Mesenchymal stem cell (in vitro differentiated cells and primary cell): ENCODE data around the gene ALDH1A3.

ENCODE experiments used
- DNase-seq: peaks from one replicate; pipeline ENCODE4 v3.0.0-alpha.2; 2013
- H2AFZ ChIP-seq: one replicate; pipeline ENCODE4 v1.6.1; 2013; ENCODE audit warnings: low read depth, mild to moderate bottlenecking, control low read depth, inconsistent platforms, low read length, moderate library complexity
- H2AK5ac ChIP-seq: 2 replicates; pipeline ENCODE4 v1.6.1; 2013; ENCODE audit warnings: low read length, moderate library complexity, mild to moderate bottlenecking, inconsistent platforms; ENCODE audit not compliant: severe bottlenecking
- H2BK120ac ChIP-seq: one replicate; pipeline ENCODE4 v1.6.1; 2013; ENCODE audit warnings: low read depth, mild to moderate bottlenecking, inconsistent platforms, low read length, moderate library complexity
- H2BK12ac ChIP-seq, 2 experiments: one replicate each; pipeline ENCODE4 v1.6.1; 2013; ENCODE audit warnings: inconsistent platforms in 2 of 2, low read length in 2 of 2, mild to moderate bottlenecking in 2 of 2, moderate library complexity in 2 of 2, control low read depth in 1 of 2
- H2BK15ac ChIP-seq: one replicate; pipeline ENCODE4 v1.6.1; 2013; ENCODE audit warnings: mild to moderate bottlenecking, low read depth, inconsistent platforms; ENCODE audit not compliant: poor library complexity, severe bottlenecking
- H2BK5ac ChIP-seq: 2 replicates; pipeline ENCODE4 v1.6.1; 2013; ENCODE audit warnings: low read depth, mild to moderate bottlenecking, low read length, control low read depth, inconsistent platforms; ENCODE audit not compliant: poor library complexity, severe bottlenecking
- H3K14ac ChIP-seq, 2 experiments: one replicate each; pipeline ENCODE4 v1.6.1; 2013; ENCODE audit warnings: inconsistent platforms in 2 of 2, low read length in 2 of 2, control low read depth in 1 of 2, mild to moderate bottlenecking in 1 of 2, moderate library complexity in 1 of 2
- H3K18ac ChIP-seq, 2 experiments: one replicate each; pipeline ENCODE4 v1.6.1; 2013; ENCODE audit warnings: inconsistent platforms in 2 of 2, low read length in 2 of 2, control low read depth in 1 of 2, low read depth in 1 of 2, mild to moderate bottlenecking in 1 of 2
- H3K23ac ChIP-seq, 2 experiments: one replicate each; pipeline ENCODE4 v1.6.1; 2013; ENCODE audit warnings: inconsistent platforms in 2 of 2, low read length in 2 of 2, mild to moderate bottlenecking in 2 of 2, moderate library complexity in 2 of 2, control low read depth in 1 of 2
- H3K27ac ChIP-seq: 2 replicates; pipeline ENCODE4 v1.5.1; 2013; ENCODE audit warnings: mild to moderate bottlenecking, moderate library complexity, low read length, control low read depth, inconsistent platforms; ENCODE audit not compliant: poor library complexity, severe bottlenecking
- H3K27me3 ChIP-seq, 2 experiments: 2 replicates each; pipeline versions ENCODE4 v1.6.1 to v1.7.0; 2013; ENCODE audit warnings: low read length in 2 of 2, mild to moderate bottlenecking in 2 of 2, moderate library complexity in 2 of 2, control low read depth in 1 of 2, inconsistent platforms in 1 of 2; ENCODE audit not compliant: control insufficient read depth in 1 of 2, insufficient read depth in 1 of 2
- H3K36me3 ChIP-seq, 2 experiments: 2 replicates each; pipeline versions ENCODE4 v1.6.1 to v1.7.0; 2013; ENCODE audit warnings: low read length in 2 of 2, control low read depth in 1 of 2, inconsistent platforms in 1 of 2, low read depth in 1 of 2, mild to moderate bottlenecking in 1 of 2; ENCODE audit not compliant: insufficient read depth in 2 of 2, control insufficient read depth in 1 of 2
- H3K4ac ChIP-seq, 2 experiments: one replicate each; pipeline ENCODE4 v1.6.1; 2013; ENCODE audit warnings: inconsistent platforms in 2 of 2, low read length in 2 of 2, mild to moderate bottlenecking in 2 of 2, moderate library complexity in 2 of 2, control low read depth in 1 of 2, low read depth in 1 of 2
- H3K4me1 ChIP-seq: 2 replicates; pipeline ENCODE4 v1.6.1; 2013; ENCODE audit warnings: low read depth, low read length, control low read depth; ENCODE audit not compliant: control insufficient read depth, insufficient read depth
- H3K4me2 ChIP-seq: 2 replicates; pipeline ENCODE4 v1.6.1; 2013; ENCODE audit warnings: low read length, mild to moderate bottlenecking, inconsistent platforms; ENCODE audit not compliant: poor library complexity, severe bottlenecking
- H3K4me3 ChIP-seq, 2 experiments: 2 replicates each; pipeline versions ENCODE4 v1.5.1 to v1.7.0; 2013; ENCODE audit warnings: low read length in 2 of 2, mild to moderate bottlenecking in 2 of 2, control low read depth in 1 of 2, low read depth in 1 of 2; ENCODE audit not compliant: insufficient read depth in 1 of 2
- H3K79me1 ChIP-seq: replicated peaks from 2 replicates; pipeline ENCODE4 v1.6.1; 2013; ENCODE audit warnings: mild to moderate bottlenecking, control low read depth, low read length, inconsistent platforms; ENCODE audit not compliant: poor library complexity, severe bottlenecking
- H3K9ac ChIP-seq: 2 replicates; pipeline ENCODE4 v1.7.0; 2013; ENCODE audit warnings: mild to moderate bottlenecking, low read length, moderate library complexity
- H3K9me3 ChIP-seq: 2 replicates; pipeline ENCODE4 v1.7.0; 2013; ENCODE audit warnings: mild to moderate bottlenecking, low read length; ENCODE audit not compliant: control insufficient read depth
- H4K8ac ChIP-seq: one replicate; pipeline ENCODE4 v1.6.1; 2013; ENCODE audit warnings: inconsistent platforms, mild to moderate bottlenecking, low read length, moderate library complexity
- H4K91ac ChIP-seq: one replicate; pipeline ENCODE4 v1.6.1; 2013; ENCODE audit warnings: mild to moderate bottlenecking, low read length, inconsistent platforms
- WGBS: methylation state at CpG from one replicate; pipeline ENCODE4 v1.1.7; 2013; ENCODE audit warnings: mixed read lengths; 5-methylcytosine and 5-hydroxymethylcytosine counted together

ALDH1A3 gene

GRCh38 chr15:100940767-100941379 lies 61.2 kb downstream of the ALDH1A3 start:
- Histone ChIP-seq H3K4me2 (no peak overlapping the region), H3K27me3 (no peaks in the 10 kb centered on the region), H3K23ac (peak overlapping the region in 1 of 2 experiments; percentile 32), H2BK12ac (no peak overlapping the region), H3K27ac (no peak overlapping the region), H3K14ac (no peak overlapping the region), H4K8ac (no peak overlapping the region), H2BK15ac (no peak overlapping the region), H3K79me1 (no peaks in the 10 kb centered on the region), H3K9me3 (no peaks in the 10 kb centered on the region), H3K36me3 (peaks cover 0 to 9% of the 10 kb centered on the region in 2 experiments), H2AK5ac (no peak overlapping the region), H2BK120ac (no peak overlapping the region), H3K4me3 (no peak overlapping the region), H2AFZ (peak overlapping the region; percentile 7), H4K91ac (no peak overlapping the region), H2BK5ac (no peak overlapping the region), H3K18ac (no peak overlapping the region), H3K9ac (no peak overlapping the region), H3K4me1 (peaks cover 2% of the 10 kb centered on the region), H3K4ac (no peak overlapping the region)
- DNase-seq, result no peak
- WGBS, result 62% methylated on average over 2 of the region's 2 CpGs

- Histone ChIP-seq H3K9me3 (no peaks in the 10 kb centered on the region), H4K8ac (no peak overlapping the region), H2BK12ac (no peak overlapping the region), H3K14ac (no peak overlapping the region), H3K4ac (no peak overlapping the region), H3K27me3 (no peaks in the 10 kb centered on the region), H3K27ac (no peak overlapping the region), H2AFZ (no peak overlapping the region), H3K36me3 (peaks cover 0 to 6% of the 10 kb centered on the region in 2 experiments), H3K79me1 (no peaks in the 10 kb centered on the region), H4K91ac (no peak overlapping the region), H2BK5ac (no peak overlapping the region), H3K23ac (no peak overlapping the region), H3K4me2 (no peak overlapping the region), H3K18ac (no peak overlapping the region), H2BK15ac (no peak overlapping the region), H3K4me3 (no peak overlapping the region), H2AK5ac (no peak overlapping the region), H2BK120ac (no peak overlapping the region), H3K4me1 (peaks cover 2% of the 10 kb centered on the region), H3K9ac (no peak overlapping the region)
- WGBS, result 84% methylated on average over 10 of the region's 10 CpGs
- DNase-seq, result no peak
Measured at GRCh38 chr15:100941536-100941935, 61.9 kb downstream of the ALDH1A3 start.

DNA sequence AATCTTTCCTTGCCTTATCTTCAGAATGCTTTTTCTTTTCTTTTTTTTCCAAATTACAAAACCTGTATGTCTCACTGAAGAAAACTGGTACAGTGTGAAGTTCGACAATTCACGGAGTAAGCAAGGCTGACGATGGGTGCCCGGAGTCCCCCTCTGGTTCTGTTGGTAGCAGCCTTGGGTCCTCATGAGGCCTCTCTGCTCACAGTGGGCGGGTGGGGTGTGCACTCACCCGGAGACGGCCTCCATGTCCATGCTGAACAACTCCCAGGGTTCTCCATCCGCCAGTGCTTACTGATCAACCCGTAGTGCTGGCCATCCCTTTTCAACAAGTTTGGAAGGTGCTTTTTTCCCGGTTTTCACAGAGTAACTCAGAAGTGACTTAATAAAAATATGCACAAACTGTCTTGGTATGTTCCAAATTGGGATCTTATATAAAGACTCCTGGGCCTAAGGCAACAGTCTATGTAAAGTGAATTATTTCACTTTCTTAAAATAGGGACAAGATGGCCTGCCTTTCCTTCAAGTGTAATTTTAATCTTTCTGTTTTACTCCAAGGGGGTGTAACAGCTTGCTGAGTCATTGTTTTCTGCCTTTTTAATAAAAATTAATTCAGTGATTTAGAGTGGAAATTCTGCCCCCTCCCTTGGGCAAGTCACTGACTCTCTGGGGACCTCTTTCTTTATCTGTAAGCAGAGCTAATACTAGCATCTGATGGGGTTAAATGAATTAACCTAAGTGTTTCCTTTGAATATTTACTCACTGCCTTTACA lies 63.2 kb downstream of the ALDH1A3 start:
- no peak overlapping the region for H2BK5ac ChIP-seq
- H3K27ac ChIP-seq, result no peak overlapping the region
- H2AFZ ChIP-seq, result no peak overlapping the region
- no peak overlapping the region for H3K4me2 ChIP-seq
- H3K9ac ChIP-seq, result peak overlapping the region; percentile 33
- no peak overlapping the region for H2BK120ac ChIP-seq
- no peak overlapping the region for H3K4ac ChIP-seq
- H2BK15ac ChIP-seq, result no peak overlapping the region
- no peak overlapping the region for H4K8ac ChIP-seq
- no peaks in the 10 kb centered on the region for H3K9me3 ChIP-seq
- H4K91ac ChIP-seq, result no peak overlapping the region
- H3K14ac ChIP-seq, result no peak overlapping the region
- no peaks in the 10 kb centered on the region for H3K27me3 ChIP-seq
- no peak overlapping the region for H3K23ac ChIP-seq
- H3K18ac ChIP-seq, result peak overlapping the region in 1 of 2 experiments; percentile 5
- no peak for DNase-seq
- no peaks in the 10 kb centered on the region for H3K79me1 ChIP-seq
- H2BK12ac ChIP-seq, result no peak overlapping the region
- no peak overlapping the region for H2AK5ac ChIP-seq
- H3K4me1 ChIP-seq, result peaks cover 2% of the 10 kb centered on the region
- 82% methylated on average over 8 of the region's 10 CpGs for WGBS
- H3K4me3 ChIP-seq, result no peak overlapping the region
- peaks cover 0 to 8% of the 10 kb centered on the region in 2 experiments for H3K36me3 ChIP-seq

DNA sequence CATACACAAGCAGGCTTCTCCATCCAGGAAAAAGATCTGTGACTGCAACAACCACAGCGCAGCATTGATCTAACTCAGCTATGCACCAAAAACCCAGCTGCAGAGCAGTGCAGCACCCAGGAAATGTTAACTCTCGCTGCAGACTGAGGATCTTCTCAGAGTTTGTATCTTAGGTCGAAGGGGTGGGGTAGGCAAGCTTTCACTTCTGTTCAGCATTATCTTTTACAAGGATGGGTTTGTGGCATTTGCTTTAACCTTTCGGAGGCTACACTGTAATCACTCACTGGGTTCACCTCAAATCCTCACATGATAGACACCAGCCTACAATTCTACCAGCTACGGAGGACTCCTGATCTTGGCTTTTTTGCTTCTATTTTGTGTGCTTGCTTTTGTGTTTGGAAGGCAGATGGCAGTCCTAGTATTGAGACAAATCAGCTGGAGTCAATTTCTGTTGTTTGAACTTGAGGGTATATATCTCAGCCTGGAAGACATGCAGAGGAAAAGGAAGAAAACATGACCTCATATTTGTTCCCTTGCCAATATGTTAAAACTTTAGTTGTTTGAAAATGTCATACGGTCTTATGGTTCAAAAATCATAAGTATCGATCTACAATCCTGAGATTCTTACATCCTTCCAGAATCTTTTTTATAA lies 64.7 kb downstream of the ALDH1A3 start:
- Histone ChIP-seq H2BK120ac (no peak overlapping the region), H2BK12ac (no peak overlapping the region), H3K9me3 (no peaks in the 10 kb centered on the region), H3K14ac (no peak overlapping the region), H2AFZ (no peak overlapping the region), H4K91ac (no peak overlapping the region), H3K79me1 (no peaks in the 10 kb centered on the region), H3K36me3 (peaks cover 0 to 5% of the 10 kb centered on the region in 2 experiments), H2BK15ac (no peak overlapping the region), H3K27me3 (no peaks in the 10 kb centered on the region), H3K4me1 (peaks cover 4% of the 10 kb centered on the region), H2BK5ac (no peak overlapping the region), H4K8ac (no peak overlapping the region), H3K4ac (no peak overlapping the region), H3K4me2 (no peak overlapping the region), H3K4me3 (peak overlapping the region in 1 of 2 experiments; percentile 67), H3K18ac (no peak overlapping the region), H3K9ac (peak overlapping the region; percentile 74), H2AK5ac (no peak overlapping the region), H3K23ac (no peak overlapping the region), H3K27ac (no peak overlapping the region)
- 83% methylated on average over 5 of the region's 7 CpGs for WGBS
- no peak for DNase-seq
